Mucosa of descending colon (tissue), 3 donors: ENCODE results near the gene KCNE5. TPM values are rescaled to one million over a fixed set of nuclear protein-coding genes. Genes with fewer than 3 reads are reported as not detected.
"Not testable (repeated sequence)": the region's sequence is repeated elsewhere in the genome, so short reads cannot be mapped to it uniquely, and the experiment has no call there.

ENCODE experiments used
- ATAC-seq: fragments of 200-7000 bp; cut with Tn5 transposase; one replicate; pipeline ENCODE4 v1.9.1; 2020; ENCODE audit warnings: mild to moderate bottlenecking, moderate library complexity
- DNase-seq, 3 donors: peaks; one replicate each; pipeline ENCODE4 v3.0.0-alpha.2; 2020
- H3K36me3 ChIP-seq: fragments of 200-600 bp; one replicate; pipeline ENCODE4 v1.8.0; 2021; ENCODE audit warnings: low read depth, mild to moderate bottlenecking
- H3K4me1 ChIP-seq: fragments of 200-600 bp; one replicate; pipeline ENCODE4 v1.8.0; 2021; ENCODE audit warnings: low read depth, mild to moderate bottlenecking
- H3K4me3 ChIP-seq: fragments of 200-600 bp; one replicate; pipeline ENCODE4 v1.8.0; 2021; ENCODE audit warnings: mild to moderate bottlenecking
- H3K9me3 ChIP-seq: fragments of 200-600 bp; one replicate; pipeline ENCODE4 v1.8.0; 2021; ENCODE audit warnings: mild to moderate bottlenecking
- CTCF ChIP-seq: fragments of 200-600 bp; IDR thresholded peaks from one replicate; pipeline ENCODE4 v1.8.0; 2022; ENCODE audit warnings: antibody characterized with exemption, mild to moderate bottlenecking
- intact Hi-C, 2 donors: fragments of 100-400 bp; cut with DNase I in 1 of 2; cut with micrococcal nuclease in 1 of 2; formaldehyde crosslinking; loops; one replicate each; pipeline versions ENCODE4 v1.11.0 to v1.11.1; 2022; cut with DNase I, micrococcal nuclease
- total RNA-seq, 3 donors: library from RNA; stranded (reverse); fragmentation: NEBNext Ultra II Directional in 2 of 3; extraction: Animal tissue kit (Norgen Biotek cat#: 25700) in 2 of 3; gene quantifications; one replicate each; pipeline versions ENCODE4 v1.2.1 to v1.2.4, GENCODE V29; 2021 to 2023
- donor health status: DM: no; HTN: no; CAD: no; lungs with moderate emphysema.
- donor health status: DM: no; HTN: no; CAD: no.
- donor health status: DM: no; HTN: yes; CAD: no.

The KCNE5 gene
- total RNA-seq, 3 donors from 2014 or later, result not detected

- Histone ChIP-seq H3K9me3 (no peaks in the 10 kb centered on the region), H3K4me3 (no peak overlapping the region), H3K4me1 (no peaks in the 10 kb centered on the region), H3K36me3 (no peaks in the 10 kb centered on the region)
- no peak for TF ChIP-seq CTCF
- ATAC-seq (no peak), DNase-seq (peak in 1 of 3 donors; percentile 3)
- intact Hi-C loops, result no loop called here
Measured at GRCh38 chrX:109600237-109600651, 24.7 kb downstream of the KCNE5 start.

GRCh38 chrX:109596015-109596414, 29.0 kb downstream of the KCNE5 start:
- no peak for ATAC-seq
- no peak for DNase-seq
- Histone ChIP-seq H3K4me3 (no peak overlapping the region), H3K9me3 (no peaks in the 10 kb centered on the region), H3K4me1 (no peaks in the 10 kb centered on the region), H3K36me3 (no peaks in the 10 kb centered on the region)
- intact Hi-C loops, result no loop called here
- TF ChIP-seq CTCF, result no peak

GRCh38 chrX:109590176-109590575, 34.8 kb downstream of the KCNE5 start:
- H3K4me1 ChIP-seq, result no peaks in the 10 kb centered on the region
- H3K4me3 ChIP-seq, result no peak overlapping the region
- H3K36me3 ChIP-seq, result no peaks in the 10 kb centered on the region
- no peaks in the 10 kb centered on the region for H3K9me3 ChIP-seq
- no peak for TF ChIP-seq CTCF
- intact Hi-C loops, result no loop called here
- DNase-seq (no peak), ATAC-seq (no peak)

- H3K9me3 ChIP-seq, result no peaks in the 10 kb centered on the region
- DNase-seq (no peak), ATAC-seq (no peak)
- TF ChIP-seq CTCF, result no peak
- intact Hi-C loops, result no loop called here
- no peak overlapping the region for H3K4me3 ChIP-seq
- H3K4me1 ChIP-seq, result no peaks in the 10 kb centered on the region
- no peaks in the 10 kb centered on the region for H3K36me3 ChIP-seq
Measured at GRCh38 chrX:109585488-109585887, 39.5 kb downstream of the KCNE5 start.

GRCh38 chrX:109578916-109579315, 46.1 kb downstream of the KCNE5 start:
- no peaks in the 10 kb centered on the region for H3K4me1 ChIP-seq
- no peak for TF ChIP-seq CTCF
- ATAC-seq (no peak), DNase-seq (no peak)
- H3K4me3 ChIP-seq, result no peak overlapping the region
- H3K9me3 ChIP-seq, result no peaks in the 10 kb centered on the region
- no peaks in the 10 kb centered on the region for H3K36me3 ChIP-seq
- intact Hi-C loops, result no loop called here

- DNase-seq (no peak), ATAC-seq (no peak)
- TF ChIP-seq CTCF, result no peak
- H3K9me3 ChIP-seq, result no peaks in the 10 kb centered on the region
- no peak overlapping the region for H3K4me3 ChIP-seq
- no peaks in the 10 kb centered on the region for H3K36me3 ChIP-seq
- no peaks in the 10 kb centered on the region for H3K4me1 ChIP-seq
- intact Hi-C loops, result no loop called here
Measured at GRCh38 chrX:109577055-109577454, 47.9 kb downstream of the KCNE5 start.

GRCh38 chrX:109576083-109576482, 48.9 kb downstream of the KCNE5 start:
- H3K4me3 ChIP-seq, DNase-seq, H3K9me3 ChIP-seq, H3K36me3 ChIP-seq, ATAC-seq, H3K4me1 ChIP-seq, intact Hi-C loops: not testable (repeated sequence)
